Measurements from ENCODE around the gene ZNF385D.

- TF ChIP-seq EZH2 (IDR thresholded peaks at IDR 0.05; ENCODE audit: borderline replicate concordance, low read depth, low read length, severe bottlenecking) (no peak), CTCF (IDR thresholded peaks at IDR 0.05; ENCODE audit: borderline replicate concordance, extremely low read depth, low read length, poor library complexity, severe bottlenecking) (no peak)
Measured at GRCh38 chr3:21487520-21487919, 263.5 kb downstream of the ZNF385D start.
